ENCODE results near the gene ERBB4.

- TF ChIP-seq EP300 (IDR thresholded peaks at IDR 0.05): no peak
- TF ChIP-seq, protein P1, sequence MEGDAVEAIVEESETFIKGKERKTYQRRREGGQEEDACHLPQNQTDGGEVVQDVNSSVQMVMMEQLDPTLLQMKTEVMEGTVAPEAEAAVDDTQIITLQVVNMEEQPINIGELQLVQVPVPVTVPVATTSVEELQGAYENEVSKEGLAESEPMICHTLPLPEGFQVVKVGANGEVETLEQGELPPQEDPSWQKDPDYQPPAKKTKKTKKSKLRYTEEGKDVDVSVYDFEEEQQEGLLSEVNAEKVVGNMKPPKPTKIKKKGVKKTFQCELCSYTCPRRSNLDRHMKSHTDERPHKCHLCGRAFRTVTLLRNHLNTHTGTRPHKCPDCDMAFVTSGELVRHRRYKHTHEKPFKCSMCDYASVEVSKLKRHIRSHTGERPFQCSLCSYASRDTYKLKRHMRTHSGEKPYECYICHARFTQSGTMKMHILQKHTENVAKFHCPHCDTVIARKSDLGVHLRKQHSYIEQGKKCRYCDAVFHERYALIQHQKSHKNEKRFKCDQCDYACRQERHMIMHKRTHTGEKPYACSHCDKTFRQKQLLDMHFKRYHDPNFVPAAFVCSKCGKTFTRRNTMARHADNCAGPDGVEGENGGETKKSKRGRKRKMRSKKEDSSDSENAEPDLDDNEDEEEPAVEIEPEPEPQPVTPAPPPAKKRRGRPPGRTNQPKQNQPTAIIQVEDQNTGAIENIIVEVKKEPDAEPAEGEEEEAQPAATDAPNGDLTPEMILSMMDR (IDR thresholded peaks at IDR 0.05): no peak
Measured at GRCh38 chr2:211789982-211790381, 748.6 kb downstream of the ERBB4 start.
